ENCODE data around the gene EXOSC10. TPM values are rescaled to one million over a fixed set of nuclear protein-coding genes. Genes with fewer than 3 reads are reported as not detected.

The EXOSC10 gene
- total RNA-seq, 4 donors from 2014 or later = 56.1 to 63.4 (median 59.5) TPM

DNA sequence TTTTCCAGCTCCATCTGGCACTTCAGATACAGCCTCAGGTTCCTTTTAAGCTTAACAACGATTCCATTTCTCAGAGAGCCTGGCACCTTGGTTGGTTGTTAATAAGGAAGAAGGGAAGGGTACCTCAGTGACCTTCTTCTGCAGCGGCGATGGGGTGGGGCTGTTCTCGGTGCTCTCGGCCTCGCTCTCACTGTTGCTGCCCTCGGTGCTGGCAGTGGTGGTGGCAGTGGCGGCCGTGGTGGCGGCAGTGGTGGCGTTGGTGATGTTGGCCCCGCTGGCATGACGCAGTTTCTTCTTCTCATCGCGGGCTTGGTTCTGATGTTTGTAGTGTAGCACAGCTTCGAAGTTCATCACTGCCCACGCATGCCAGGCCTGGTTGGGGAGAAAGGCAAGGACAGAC is 30.7 kb upstream of the EXOSC10 start:
- TF ChIP-seq, protein P1, sequence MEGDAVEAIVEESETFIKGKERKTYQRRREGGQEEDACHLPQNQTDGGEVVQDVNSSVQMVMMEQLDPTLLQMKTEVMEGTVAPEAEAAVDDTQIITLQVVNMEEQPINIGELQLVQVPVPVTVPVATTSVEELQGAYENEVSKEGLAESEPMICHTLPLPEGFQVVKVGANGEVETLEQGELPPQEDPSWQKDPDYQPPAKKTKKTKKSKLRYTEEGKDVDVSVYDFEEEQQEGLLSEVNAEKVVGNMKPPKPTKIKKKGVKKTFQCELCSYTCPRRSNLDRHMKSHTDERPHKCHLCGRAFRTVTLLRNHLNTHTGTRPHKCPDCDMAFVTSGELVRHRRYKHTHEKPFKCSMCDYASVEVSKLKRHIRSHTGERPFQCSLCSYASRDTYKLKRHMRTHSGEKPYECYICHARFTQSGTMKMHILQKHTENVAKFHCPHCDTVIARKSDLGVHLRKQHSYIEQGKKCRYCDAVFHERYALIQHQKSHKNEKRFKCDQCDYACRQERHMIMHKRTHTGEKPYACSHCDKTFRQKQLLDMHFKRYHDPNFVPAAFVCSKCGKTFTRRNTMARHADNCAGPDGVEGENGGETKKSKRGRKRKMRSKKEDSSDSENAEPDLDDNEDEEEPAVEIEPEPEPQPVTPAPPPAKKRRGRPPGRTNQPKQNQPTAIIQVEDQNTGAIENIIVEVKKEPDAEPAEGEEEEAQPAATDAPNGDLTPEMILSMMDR (IDR thresholded peaks at IDR 0.05; ENCODE audit: low read depth) = no peak

DNA sequence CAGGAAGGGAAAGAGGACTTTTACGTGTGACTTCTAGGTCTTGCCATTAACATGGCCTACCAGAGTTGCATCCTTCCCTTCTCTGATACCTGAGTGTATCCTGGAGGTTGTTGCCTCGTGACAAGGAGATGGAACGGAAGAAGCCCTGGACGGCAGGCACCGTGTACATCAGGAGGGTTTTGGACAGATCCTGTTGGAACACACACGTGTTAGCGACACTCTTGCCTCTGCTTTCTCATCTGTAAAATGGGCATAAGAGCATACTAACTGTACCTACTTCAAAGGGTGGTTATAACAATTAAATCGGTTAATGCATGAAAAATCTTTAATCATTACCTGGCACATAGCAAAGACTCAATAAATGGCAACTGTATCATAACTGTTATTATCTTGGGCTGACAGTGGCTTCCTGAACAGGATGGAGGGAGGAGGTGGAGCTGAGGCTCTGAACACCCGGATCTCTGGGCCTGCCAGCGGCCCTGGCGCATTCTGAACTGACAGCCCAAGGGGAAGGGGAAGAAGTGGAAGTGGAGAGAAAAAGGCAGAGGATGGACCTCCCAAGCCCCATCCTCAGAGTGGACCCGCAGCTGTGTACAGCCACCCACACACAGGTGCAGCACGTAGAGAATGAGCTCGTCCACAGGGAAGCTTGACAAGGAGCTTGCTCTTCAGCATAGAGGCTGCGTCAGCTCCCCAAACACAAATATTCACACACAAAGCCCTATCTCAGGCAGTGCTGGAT is 30.2 kb upstream of the EXOSC10 start:
- TF ChIP-seq, protein P1 (IDR thresholded peaks at IDR 0.05; ENCODE audit: low read depth) = no peak

DNA sequence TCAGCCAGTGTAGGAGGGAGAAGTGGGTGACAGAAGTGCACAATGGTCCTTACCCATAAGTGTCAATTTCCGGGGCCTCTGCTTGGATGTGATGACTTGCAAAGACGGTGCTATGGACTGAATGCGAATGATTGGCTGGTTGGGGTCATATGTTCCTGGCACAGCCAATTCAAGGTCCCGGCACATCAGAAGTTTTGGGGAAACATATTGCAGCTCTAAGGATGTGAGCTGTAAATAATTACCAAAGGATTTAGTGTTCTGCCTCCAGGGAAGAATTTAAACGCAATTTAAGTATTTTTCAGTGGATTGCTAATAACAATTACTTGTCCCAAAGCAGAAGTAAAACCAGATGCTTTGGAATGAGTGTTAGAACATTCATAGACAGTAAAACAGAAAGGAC is 26.9 kb upstream of the EXOSC10 start:
- TF ChIP-seq, protein P1 (IDR thresholded peaks at IDR 0.05; ENCODE audit: low read depth) = no peak

DNA sequence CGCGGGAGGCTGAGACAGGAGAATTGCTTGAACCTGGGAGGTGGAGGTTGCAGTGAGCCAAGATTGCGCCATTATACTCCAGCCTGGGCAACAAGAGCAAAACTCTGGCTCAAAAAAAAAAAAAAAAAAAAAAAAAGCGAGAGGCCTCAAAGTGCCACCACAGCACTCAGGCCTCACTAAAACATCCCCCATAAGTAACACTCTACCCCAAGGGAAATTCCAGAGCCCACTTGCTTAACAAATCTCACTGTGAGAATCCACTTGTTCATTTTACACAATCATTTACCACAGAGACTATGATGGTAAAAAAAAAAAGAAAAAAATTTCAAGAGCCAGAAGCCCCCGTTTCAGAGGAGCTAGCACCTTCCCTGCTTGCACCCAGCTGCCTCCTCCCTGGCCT is 26.3 kb upstream of the EXOSC10 start:
- TF ChIP-seq, protein P1 (IDR thresholded peaks at IDR 0.05; ENCODE audit: low read depth) = no peak

DNA sequence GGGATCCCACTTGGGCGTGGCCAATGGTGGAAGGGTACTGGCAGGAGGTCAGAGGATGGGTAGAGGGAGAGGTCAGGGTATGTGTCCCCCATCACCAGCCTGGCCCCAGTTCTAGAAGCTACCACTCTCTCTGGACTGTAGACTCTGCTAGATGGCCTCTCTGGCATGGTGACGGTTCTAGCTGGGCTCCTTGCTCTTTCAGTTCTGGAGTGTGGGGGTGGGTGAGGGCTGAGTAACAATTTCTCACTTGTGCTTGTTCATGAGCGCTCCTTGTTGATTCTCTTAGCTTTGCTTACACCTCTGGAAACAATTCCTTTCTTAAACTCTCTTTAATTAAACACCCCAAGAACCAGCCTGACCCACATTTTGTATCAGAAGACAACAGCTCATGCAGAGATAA is 25.3 kb upstream of the EXOSC10 start:
- TF ChIP-seq, protein P1 (IDR thresholded peaks at IDR 0.05; ENCODE audit: low read depth) = no peak

DNA sequence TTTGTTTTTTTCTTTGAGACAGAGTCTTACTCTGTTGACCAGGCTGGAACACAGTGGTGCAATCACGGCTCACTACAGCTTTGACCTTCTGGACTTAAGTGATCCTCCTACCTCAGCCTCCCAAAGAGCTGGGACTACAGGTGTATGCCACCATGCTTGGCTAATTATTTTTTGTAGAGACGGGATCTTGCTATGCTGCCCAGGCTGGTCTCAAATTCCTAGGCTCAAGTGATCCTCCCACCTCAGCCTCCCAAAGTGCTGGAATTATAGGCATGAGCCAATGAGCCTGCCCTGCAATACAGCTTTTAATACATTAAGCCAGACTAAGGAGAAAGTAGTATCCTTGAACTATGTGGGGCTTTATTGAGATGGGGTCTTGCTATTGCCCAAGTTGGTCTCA is 16.6 kb upstream of the EXOSC10 start:
- TF ChIP-seq, protein P1 (IDR thresholded peaks at IDR 0.05; ENCODE audit: low read depth) = no peak

DNA sequence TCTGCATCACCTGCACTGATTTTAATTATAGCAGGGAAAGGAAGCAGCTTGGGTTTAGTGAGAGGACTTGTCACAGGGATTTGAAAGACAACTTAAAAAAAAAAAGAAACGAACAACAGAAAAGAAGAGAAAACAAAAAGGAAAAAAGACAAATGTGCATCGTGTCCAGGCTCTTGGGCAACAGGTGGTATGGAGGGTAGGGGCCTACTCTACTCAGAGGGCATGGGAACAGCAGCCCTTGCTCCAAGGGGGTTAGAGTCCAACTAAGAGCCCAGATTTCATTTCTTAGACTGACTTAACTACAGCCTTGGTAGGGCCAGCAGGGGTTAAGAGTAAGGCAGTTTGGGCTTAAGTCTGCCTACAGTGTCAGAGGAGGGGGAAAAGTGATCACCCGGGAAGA is 15.3 kb upstream of the EXOSC10 start:
- TF ChIP-seq, protein P1 (IDR thresholded peaks at IDR 0.05; ENCODE audit: low read depth) = no peak

Data from subcutaneous adipose tissue (tissue), 4 donors.